Activated CD4-positive, alpha-beta T cell treated with anti-CD3 and anti-CD28 coated beads, Interleukin-2, amount 50 U/mL, for 24 hours (primary cell): ENCODE measurements around the gene KDM4C.

ENCODE experiments used
- DNase-seq, 2 donors: peaks; one replicate each; pipeline ENCODE4 v3.0.0-alpha.2; 2020; ENCODE audit warnings: low read depth in 1 of 2, low spot score in 1 of 2

KDM4C gene

DNA sequence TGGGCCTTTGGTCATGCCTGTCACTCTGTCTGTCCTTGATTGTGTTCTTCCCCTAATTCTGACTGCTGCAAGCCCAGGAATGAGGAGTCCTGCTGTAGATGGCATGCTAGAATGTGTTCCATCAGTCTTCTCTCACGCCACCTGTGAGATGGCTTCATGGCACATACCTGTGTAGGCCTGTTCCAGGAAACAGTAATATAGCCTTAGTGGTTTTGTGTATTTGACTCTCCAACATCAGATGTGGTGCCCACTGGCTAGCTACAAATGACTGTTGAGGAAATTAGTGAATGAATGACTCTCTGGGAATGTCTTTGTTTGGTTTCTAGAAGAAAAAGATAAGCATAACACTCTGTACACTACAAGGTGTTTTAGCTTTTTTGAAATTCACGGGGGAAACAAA, 367.5 kb downstream of the KDM4C start:
- no peak for DNase-seq

DNA sequence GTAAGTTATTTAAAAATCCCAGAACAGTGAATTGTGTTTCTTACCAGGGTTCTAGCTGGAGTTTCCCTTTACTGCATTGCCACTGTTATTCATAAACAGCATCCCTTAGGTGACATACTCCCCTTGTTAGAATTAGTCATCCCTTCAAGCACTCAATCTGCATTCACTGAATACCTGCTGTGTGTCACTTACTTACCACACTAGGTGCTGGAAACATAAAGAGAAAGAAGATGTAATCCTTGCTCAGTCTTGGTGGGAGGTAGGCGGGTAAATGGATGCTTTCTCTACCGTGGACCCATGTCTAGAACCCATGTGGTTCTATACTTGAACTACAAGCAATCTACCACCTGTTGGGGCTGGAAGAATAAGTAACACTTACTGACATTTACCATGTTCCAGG, 371.6 kb downstream of the KDM4C start:
- no peak for DNase-seq

- no peak for DNase-seq
Observed at GRCh38 chr9:7130266-7130820, 372.6 kb downstream of the KDM4C start.

- no peak for DNase-seq
Observed at GRCh38 chr9:7132605-7133004, 374.8 kb downstream of the KDM4C start.

DNA sequence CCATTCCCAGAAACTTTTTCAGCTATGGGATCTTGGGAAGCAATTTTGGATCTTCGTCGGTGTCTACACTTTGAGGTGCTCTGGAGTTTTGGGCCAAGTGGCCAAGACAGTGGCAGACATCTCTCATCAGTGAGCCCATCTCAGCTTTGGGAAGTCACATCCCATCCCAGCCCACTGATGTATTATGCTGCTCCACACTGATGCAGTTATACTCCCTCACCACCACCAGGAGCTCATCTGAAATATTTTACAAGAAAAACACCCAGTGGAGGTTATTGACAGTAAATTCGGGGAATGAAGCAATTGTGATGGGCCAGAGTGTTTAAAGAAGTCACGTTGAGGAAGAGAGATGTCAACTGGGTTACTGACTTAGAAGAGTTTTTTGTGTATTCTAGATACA, 378.0 kb downstream of the KDM4C start:
- DNase-seq, result no peak

GRCh38 chr9:7137040-7137439, 379.3 kb downstream of the KDM4C start:
- DNase-seq, result no peak

- no peak for DNase-seq
Observed at GRCh38 chr9:7137571-7137970, 379.8 kb downstream of the KDM4C start.

- no peak for DNase-seq
Observed at GRCh38 chr9:7139886-7140285, 382.1 kb downstream of the KDM4C start.

GRCh38 chr9:7140401-7140800, 382.6 kb downstream of the KDM4C start:
- DNase-seq, result no peak

- no peak for DNase-seq
Observed at GRCh38 chr9:7143645-7144200, 385.9 kb downstream of the KDM4C start.

DNA sequence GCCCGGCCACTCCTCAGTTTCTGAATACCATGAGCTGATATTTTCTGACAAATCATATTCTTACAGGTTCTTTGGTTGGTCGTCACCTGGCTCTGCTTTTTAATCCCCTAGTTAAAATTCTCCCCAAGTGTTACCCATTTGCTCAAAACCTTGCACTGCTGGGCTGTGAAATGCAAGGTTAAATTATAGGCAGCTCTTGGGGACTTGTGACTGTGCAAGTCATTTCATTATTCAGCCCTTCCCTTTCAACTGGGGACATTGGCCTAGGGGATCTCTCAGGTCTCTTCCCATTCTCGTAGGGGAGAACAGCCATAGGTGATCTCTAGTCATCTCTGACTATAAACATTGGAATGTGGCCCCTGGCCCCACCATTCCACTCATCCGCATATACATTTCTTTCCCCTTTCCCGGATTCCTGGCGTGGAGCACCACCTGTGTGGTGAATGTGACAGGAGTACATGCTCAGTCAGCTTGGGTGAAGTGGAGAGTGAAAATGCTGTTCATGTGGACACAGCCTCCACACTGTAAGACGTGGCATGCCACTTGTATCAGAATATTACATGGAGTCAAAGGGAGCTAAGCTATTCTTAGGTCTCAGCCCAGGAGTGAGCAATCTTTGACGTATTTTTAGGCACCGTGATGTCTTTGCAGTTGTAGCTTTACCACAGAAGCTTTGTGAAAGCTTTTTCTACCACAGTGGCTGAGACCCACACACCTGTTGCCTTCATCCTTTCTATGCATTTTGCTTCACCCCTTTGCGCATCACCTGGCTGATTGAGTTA, 386.7 kb downstream of the KDM4C start:
- no peak for DNase-seq

- no peak for DNase-seq
Observed at GRCh38 chr9:7145361-7146069, 387.7 kb downstream of the KDM4C start.

DNA sequence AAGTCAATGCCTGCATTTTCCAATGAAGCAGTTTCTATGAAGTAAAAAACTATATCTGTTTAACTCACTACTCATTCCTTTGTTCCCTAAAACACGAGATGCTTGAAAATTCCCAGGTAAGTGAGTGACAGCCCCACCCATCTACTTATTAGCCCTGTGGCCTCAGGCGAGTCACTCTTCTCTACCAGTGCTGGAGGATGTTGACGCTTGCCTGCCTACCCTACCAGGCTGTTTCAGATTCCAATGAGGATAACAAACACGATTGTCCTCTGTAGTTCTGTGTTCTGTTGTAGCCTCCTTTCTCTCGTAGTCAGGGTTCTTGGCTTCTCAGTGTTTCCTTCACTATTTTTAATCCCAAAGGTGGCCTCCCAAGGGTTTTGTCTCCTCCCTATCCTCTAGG, 388.8 kb downstream of the KDM4C start:
- no peak for DNase-seq

DNA sequence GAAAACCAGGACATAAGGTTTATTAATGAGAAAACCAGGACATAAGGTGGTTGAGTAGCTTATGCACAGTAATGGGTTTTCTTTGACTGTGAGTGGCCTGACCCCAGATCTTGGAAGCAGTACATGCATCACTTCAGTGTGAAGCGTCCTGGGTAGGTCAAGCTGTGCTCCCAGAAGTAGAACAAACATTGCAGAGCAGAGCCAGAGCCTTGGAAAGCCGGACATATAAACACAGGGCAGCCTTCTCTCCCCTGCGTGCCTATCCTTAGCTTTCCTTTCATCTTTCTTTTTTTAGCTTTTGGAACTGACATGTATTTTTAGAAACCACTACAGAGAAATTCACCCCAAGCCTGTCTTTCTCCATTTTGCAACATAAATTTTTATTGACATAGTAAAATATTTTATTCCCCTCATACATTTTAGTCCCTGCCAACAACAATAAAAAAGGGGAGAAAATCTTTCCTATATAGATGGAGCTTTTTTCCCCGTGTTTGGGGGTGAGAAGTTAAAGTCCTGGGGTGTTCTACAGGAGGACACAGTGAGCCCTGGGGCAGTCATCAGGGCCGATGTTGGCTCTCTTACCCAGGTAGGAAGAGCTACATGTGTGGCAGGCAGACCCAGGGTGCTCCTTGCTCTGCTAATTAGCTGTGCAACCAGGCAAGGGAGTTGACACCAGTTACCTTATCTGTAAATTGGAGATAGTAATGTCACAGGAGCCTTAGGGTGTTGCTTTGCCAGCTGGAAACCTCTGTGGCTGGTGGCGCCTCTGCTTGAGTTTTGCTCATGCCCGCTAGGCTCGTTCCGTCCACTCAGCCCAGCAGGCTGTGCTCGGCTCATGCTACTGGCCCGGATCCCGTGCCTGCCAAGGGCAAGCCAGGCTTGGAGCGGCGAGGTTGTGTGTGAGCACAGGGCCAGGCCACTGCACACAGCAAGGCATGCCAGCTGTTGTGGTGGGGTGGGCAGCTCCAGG, 389.6 kb downstream of the KDM4C start:
- DNase-seq, result no peak

DNA sequence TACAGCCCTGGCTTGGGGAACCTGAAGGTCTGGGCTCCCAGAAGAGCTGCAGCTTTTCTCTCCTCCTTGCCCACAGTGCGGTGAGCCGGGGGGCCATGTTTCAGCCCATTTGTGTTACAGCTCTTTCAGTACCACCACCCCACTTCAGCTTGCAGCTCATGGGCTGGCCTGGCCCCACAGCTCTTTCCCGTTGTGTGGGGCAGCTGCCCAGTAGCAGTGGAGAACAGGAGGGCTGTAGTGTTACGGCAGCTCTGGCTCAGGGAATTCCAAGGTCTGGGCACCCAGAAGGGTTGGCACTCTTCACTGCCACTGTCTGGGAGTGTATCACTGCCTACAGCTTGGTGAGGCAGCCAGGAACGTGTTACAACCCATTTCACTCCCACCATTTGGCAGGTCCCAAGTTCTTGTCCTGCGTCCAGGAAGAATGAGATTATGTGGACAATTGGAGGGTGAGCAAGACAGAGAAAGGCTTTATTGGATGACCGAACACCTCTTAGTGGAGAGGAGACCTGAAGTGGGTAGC, 390.5 kb downstream of the KDM4C start:
- DNase-seq, result no peak

- no peak for DNase-seq
Observed at GRCh38 chr9:7149258-7149657, 391.5 kb downstream of the KDM4C start.

GRCh38 chr9:7150153-7150890, 392.5 kb downstream of the KDM4C start:
- no peak for DNase-seq

- no peak for DNase-seq
Observed at GRCh38 chr9:7153134-7153533, 395.4 kb downstream of the KDM4C start.

DNA sequence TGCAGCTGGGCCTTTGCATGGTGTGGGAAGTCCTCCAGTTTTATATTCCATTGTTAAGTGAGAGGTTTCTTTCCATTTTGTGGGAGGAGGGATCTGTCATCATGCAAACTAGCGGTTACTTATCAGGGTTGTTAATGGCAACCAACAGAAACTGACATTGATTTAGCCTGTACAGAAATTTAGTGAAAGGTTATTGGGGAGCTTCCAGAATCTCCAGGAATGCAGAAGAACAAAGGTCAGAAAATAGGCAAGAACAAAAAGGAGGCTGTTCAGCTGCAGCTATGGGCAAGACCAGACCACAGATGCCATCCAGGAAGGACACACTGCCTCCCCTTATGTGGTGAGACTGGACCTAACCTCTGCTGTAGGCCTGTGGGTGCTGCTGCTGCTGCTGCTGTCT, 395.8 kb downstream of the KDM4C start:
- no peak for DNase-seq

GRCh38 chr9:7154003-7154619, 396.3 kb downstream of the KDM4C start:
- DNase-seq, result no peak
